NCI-H2196 (cell line): ENCODE measurements around the gene SLC2A9.

Experiments
- DNase-seq: peaks from one replicate; lab custom pipeline; 2025; ENCODE audit not compliant: unreplicated experiment; lab: John Stamatoyannopoulos, UW

Gene SLC2A9

DNA sequence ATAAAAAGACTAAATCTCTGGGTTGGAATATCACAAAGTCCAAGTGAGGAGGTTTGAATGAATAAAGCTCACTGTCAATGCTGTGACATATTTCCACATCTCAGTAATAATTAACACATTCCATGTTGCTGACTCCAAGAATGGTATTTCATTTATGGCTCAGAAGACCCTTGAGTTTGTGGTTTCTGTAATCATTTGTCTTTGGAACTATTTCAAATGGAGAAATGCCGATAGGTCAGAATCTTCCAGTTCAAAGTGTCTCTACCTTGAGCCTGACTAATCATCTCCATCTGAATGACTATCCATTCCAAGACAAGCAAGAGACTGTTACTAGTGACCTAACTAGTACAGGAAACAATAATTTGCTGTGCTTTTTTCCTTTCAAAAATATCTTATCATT, 24.2 kb upstream of the SLC2A9 start:
- peak; percentile 13 for DNase-seq

GRCh38 chr4:10041036-10041435, 19.7 kb upstream of the SLC2A9 start:
- no peak for DNase-seq

DNA sequence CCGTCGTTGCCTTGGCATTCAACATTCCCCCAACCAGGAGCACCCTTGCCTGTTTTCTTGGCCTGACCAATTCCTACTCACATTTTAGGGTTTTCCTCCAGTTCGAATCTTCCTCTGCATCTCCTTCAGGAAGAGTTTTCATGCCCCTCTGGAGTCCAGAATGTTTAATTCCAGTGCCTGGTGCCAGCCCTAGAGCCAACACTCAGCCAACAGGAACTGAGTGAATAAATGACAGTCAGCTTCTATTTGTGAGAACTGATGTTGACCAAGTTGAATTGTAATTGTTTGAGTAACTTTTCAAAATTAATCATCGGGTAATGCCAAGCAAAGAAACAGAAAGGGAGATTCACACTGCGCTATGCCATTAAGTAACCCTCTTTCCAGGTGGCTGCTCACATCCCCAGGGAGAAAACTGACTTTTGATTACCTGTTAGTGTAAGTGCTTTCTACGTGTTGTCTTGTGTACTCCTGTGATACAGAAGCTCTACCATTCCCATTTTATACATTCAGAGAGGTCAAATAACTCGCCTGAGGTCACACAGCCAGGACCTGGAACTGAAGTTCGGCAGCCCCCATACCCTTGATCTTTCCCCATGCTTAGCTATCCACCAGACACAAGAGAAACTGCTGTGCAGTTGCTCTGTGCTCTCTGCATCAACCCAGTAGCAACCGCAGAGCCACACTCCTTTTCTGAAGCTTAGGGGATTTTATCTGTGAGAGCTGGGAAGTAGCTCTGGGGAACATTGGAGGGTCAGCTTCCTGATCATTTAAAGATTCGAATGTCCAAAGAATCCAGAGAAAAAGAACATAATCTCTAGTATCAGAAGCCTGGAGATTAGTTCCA, 19.0 kb upstream of the SLC2A9 start:
- DNase-seq = no peak

DNA sequence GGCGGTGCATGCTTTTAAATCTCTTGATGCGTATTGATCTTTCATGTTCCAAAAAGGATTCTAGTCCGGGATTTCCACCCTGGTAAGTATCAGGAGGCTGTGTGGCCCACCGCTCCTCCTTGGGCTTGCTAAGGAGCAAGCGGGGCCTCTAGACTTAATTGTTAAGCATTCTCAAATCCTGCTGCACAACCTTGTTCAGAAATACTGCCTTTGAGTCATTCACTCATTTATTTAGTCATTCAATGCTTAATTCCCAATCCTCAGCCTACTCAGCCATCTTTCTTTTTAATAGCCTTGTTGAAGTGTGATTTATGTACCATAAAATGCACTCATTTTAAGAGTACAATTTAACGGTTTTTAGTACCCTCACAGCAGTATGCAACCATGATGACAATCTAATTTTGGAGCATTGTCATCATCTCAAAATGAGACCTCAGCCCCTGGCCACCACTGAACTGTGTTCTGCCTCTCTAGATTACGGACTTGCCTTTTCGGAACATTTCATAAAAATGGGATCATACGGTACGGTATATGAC, 15.6 kb upstream of the SLC2A9 start:
- DNase-seq = no peak

GRCh38 chr4:10035130-10035529, 13.8 kb upstream of the SLC2A9 start:
- no peak for DNase-seq

- DNase-seq = no peak
These were observed 13.4 kb upstream of the SLC2A9 start for GRCh38 chr4:10034612-10035104.

DNA sequence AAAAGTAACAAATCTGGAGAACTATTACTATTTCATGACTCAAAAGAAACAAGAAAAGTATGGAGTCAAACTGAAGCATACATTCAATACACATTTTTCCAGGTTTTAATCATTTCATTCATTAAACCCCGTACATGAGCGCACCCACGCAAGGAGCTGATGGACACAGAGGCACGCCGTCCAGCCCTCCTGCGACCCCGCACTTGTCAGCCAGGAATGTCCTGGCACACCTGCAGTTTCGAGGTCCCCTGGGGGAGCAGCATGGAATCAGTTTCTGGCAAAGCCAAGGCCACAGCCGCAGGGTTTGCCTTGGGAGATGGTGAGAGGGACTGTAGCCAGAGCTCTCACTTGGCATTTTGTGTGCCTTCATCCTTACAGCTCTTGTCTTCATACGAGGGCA, 12.8 kb upstream of the SLC2A9 start:
- DNase-seq = no peak

DNA sequence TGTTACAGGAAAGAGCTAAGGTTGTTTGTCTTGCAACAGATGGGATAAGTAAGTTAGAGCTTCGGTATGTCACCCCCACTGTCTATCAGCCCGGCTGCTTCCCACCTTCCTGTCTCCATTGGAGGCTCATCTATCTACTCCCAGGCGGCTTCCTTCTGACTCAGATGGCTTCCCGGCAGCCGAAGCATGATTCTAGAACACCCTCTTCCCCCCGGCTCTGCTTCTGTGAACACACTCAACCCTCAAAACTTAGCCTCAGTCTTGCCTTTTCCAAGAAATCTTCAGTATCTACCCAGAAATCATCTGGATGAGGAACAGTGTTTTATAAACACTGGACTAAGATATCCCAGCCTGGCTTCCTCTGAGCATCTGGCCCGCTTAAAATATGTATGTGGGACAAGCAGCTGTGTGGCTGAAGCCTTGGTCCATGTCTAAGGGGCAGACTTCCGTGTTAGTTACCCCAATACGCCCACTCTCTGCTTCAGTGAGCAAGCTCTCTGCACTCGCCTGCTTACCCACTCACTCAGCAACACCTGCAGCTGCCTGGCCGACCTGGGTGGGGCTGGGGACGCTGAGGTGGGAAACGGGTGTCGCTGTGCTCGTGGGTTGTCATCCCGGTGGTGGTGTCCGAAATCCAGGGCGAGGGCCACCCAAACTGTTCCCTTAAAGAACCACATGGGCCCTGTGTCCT, 12.0 kb upstream of the SLC2A9 start:
- no peak for DNase-seq

DNA sequence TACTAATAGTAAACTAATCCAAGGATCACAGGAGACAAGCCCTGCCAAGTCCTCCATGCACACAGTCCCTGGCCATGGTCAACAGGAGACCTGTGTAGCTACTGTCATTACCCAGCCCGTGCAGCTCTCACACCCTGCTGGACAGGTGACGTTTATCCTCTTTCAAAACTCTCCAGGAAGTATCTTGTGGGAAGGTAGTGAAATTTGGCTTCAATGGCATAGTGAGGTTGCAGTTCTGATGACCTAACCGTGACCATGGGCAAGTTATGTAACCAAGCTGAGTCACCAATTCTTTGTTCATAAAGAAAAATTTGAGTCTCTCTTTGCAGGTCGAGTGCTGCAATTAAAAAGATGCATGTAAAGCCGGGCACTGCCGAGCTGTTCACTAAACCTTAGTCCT, 11.3 kb upstream of the SLC2A9 start:
- DNase-seq = peak; percentile 64

- no peak for DNase-seq
These were observed 10.6 kb upstream of the SLC2A9 start for GRCh38 chr4:10031668-10032590.

DNA sequence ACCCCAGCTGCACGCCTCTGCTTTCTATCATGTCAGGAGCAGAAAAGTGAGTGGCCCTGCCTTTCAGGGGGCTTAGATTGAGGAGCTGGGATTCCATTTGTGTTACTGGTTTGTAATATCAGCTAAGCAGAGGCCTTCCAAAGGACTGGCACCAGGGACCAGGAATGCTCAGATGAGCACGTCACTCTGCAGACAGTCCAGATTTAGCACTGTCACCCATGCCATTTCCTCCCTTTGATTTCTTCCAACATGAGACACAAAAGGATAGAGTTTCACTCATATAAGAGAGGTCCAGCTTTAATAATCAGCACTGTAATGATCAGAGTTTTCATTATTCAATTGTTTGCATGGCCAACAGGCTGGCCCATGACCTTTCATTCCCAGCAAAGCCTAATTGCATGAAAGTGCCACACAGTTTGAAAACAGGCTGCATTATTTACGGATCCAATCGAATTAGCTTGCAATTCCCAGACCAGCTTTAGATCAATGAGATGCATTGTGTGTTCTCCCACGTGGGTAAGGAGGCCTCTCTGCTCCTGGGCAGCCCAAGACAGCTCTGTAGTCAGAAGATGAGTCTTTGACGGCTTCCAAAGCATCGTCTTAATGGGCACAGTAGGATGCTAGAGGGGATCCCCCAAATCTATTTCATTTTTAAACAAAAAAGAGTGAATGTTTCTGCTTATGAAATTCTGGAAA, 9.8 kb upstream of the SLC2A9 start:
- no peak for DNase-seq

DNA sequence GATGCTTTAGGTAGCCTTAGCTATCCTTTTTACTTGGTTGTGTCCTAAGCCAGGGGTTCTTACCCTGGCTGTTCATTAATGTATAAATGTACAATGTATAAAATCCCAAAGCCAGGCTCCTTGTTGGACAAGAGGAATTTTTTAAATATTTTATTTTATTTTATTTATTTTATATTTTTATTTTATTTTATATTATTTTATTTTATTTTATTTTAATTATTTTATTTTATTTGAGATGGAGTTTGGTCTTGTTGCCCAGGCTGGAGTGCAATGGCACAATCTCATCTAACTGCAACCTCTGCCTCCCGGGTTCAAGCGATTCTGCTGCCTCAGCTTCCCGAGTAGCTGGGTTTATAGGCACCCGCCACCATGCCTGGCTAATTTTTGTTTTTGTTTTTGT, 8.1 kb upstream of the SLC2A9 start:
- no peak for DNase-seq

- no peak for DNase-seq
These were observed 7.6 kb upstream of the SLC2A9 start for GRCh38 chr4:10028910-10029309.

- no peak for DNase-seq
These were observed 5.2 kb upstream of the SLC2A9 start for GRCh38 chr4:10026485-10026884.

- DNase-seq = no peak
These were observed 4.0 kb upstream of the SLC2A9 start for GRCh38 chr4:10025230-10025806.

- no peak for DNase-seq
These were observed 3.0 kb upstream of the SLC2A9 start for GRCh38 chr4:10024303-10024702.

GRCh38 chr4:10023806-10024205, 2.5 kb upstream of the SLC2A9 start:
- no peak for DNase-seq

GRCh38 chr4:10023050-10023419, 1.7 kb upstream of the SLC2A9 start:
- no peak for DNase-seq

GRCh38 chr4:10022346-10023049, 1.2 kb upstream of the SLC2A9 start:
- DNase-seq = no peak

DNA sequence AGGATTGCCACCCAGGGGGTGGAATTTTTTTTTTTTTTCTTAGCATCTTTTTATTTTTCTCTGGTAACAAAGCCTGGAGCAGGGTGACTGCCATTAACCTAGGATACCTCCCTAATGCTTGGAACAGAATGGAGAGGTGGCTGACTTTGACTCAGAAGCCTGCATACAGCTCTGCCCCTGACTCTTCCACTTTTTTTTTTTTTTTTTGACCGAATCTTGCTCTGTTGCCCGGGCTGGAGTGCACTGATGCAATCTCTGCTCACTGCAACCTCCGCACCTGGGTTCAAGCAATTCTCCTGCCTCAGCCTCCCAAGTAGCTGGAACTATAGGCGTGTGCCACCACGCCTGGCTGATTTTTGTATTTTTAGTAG, 341 bp upstream of the SLC2A9 start:
- DNase-seq = no peak
